Vagina (tissue), 2 donors: ENCODE results near the gene HAPSTR1. TPM values are rescaled to one million over a fixed set of nuclear protein-coding genes. Genes with fewer than 3 reads are reported as not detected.

Experiments used
- DNase-seq, 2 donors: peaks; one replicate each; pipeline ENCODE4 v3.0.0-alpha.2; 2017; ENCODE audit errors: extremely low spot score in 2 of 2
- H3K27ac ChIP-seq: fragments of 200-600 bp; sonication (generic); one replicate; pipeline ENCODE4 v1.5.1; 2019
- H3K27me3 ChIP-seq: fragments of 200-600 bp; sonication (generic); one replicate; pipeline ENCODE4 v1.5.1; 2019
- H3K36me3 ChIP-seq, 2 donors: fragments of 200-600 bp; sonication (generic); one replicate each; pipeline ENCODE4 v1.5.1; 2017 to 2019
- H3K4me1 ChIP-seq: fragments of 200-600 bp; sonication (generic); one replicate; pipeline ENCODE4 v1.5.1; 2019
- H3K4me3 ChIP-seq, 2 donors: fragments of 200-600 bp; sonication (generic); 1 replicate in 1 of 2; 2 replicates in 1 of 2; pipeline ENCODE4 v1.5.1; 2016 to 2019
- H3K9me3 ChIP-seq: fragments of 200-600 bp; sonication (generic); one replicate; pipeline ENCODE4 v1.5.1; 2019
- CTCF ChIP-seq, 3 experiments: fragments of 450-650 bp in 2 of 3; fragments of 200-600 bp in 1 of 3; sonication (generic) in 1 of 3; IDR thresholded peaks; one replicate each; pipeline ENCODE4 v1.5.1; 2017 to 2019; ENCODE audit warnings: antibody characterized with exemption in 3 of 3, mild to moderate bottlenecking in 2 of 3, moderate library complexity in 2 of 3
- POLR2A ChIP-seq, 2 donors: fragments of 450-650 bp; IDR thresholded peaks; one replicate each; pipeline ENCODE4 v1.6.1; 2017; ENCODE audit warnings: antibody characterized with exemption in 2 of 2, mild to moderate bottlenecking in 2 of 2, moderate library complexity in 2 of 2
- POLR2AphosphoS5 ChIP-seq, 2 donors: sonication (generic); formaldehyde crosslinking; IDR thresholded peaks; one replicate each; pipeline ENCODE4 v1.9.0; 2017; ENCODE audit warnings: antibody characterized with exemption in 2 of 2, mild to moderate bottlenecking in 2 of 2, low read depth in 1 of 2; ENCODE audit not compliant: insufficient read depth in 1 of 2
- intact Hi-C: fragments of 100-400 bp; cut with DNase I; formaldehyde crosslinking; loops from one replicate; pipeline ENCODE4 v1.15.1; 2023
- total RNA-seq: library from RNA; depleted of rRNA; stranded (reverse); fragments of >200 nt; gene quantifications from one replicate; pipeline ENCODE4 v1.2.3, GENCODE V29; 2016

Gene HAPSTR1
- total RNA-seq, 1 donor from 2014 or later = 33.6 TPM

GRCh38 chr16:9122342-9122741 lies 30.9 kb downstream of the HAPSTR1 start:
- peaks cover 42% of the 10 kb centered on the region for H3K4me1 ChIP-seq
- intact Hi-C loops = no loop called here
- H3K27ac ChIP-seq = no peak overlapping the region
- TF ChIP-seq POLR2AphosphoS5 (IDR thresholded peaks at IDR 0.05; ENCODE audit: insufficient read depth in 1 of 2, low read depth in 1 of 2) = no peak
- no peak for DNase-seq
- H3K36me3 ChIP-seq = peaks cover 0 to 20% of the 10 kb centered on the region in 2 donors
- H3K27me3 ChIP-seq = no peaks in the 10 kb centered on the region
- no peaks in the 10 kb centered on the region for H3K9me3 ChIP-seq
- H3K4me3 ChIP-seq = no peak overlapping the region

GRCh38 chr16:9122969-9123368 lies 31.5 kb downstream of the HAPSTR1 start:
- no peak for DNase-seq
- Histone ChIP-seq H3K27ac (no peak overlapping the region), H3K4me1 (peaks cover 45% of the 10 kb centered on the region), H3K4me3 (no peak overlapping the region), H3K9me3 (no peaks in the 10 kb centered on the region), H3K36me3 (peaks cover 0 to 14% of the 10 kb centered on the region in 2 donors), H3K27me3 (no peaks in the 10 kb centered on the region)
- intact Hi-C loops = no loop called here
- no peak for TF ChIP-seq CTCF (IDR thresholded peaks at IDR 0.05)
- no peak for TF ChIP-seq POLR2A (IDR thresholded peaks at IDR 0.05)
- no peak for TF ChIP-seq POLR2AphosphoS5 (IDR thresholded peaks at IDR 0.05; ENCODE audit: insufficient read depth in 1 of 2, low read depth in 1 of 2)

GRCh38 chr16:9123401-9123800 lies 32.0 kb downstream of the HAPSTR1 start:
- H3K36me3 ChIP-seq = peaks cover 0 to 12% of the 10 kb centered on the region in 2 donors
- TF ChIP-seq POLR2A (IDR thresholded peaks at IDR 0.05) = no peak
- no peak for TF ChIP-seq POLR2AphosphoS5 (IDR thresholded peaks at IDR 0.05; ENCODE audit: insufficient read depth in 1 of 2, low read depth in 1 of 2)
- no peak for TF ChIP-seq CTCF (IDR thresholded peaks at IDR 0.05)
- H3K27me3 ChIP-seq = no peaks in the 10 kb centered on the region
- H3K9me3 ChIP-seq = no peaks in the 10 kb centered on the region
- no peak for DNase-seq
- H3K27ac ChIP-seq = no peak overlapping the region
- peaks cover 45% of the 10 kb centered on the region for H3K4me1 ChIP-seq
- intact Hi-C loops = no loop called here
- no peak overlapping the region for H3K4me3 ChIP-seq

GRCh38 chr16:9123871-9124270 lies 32.4 kb downstream of the HAPSTR1 start:
- Histone ChIP-seq H3K4me3 (no peak overlapping the region), H3K9me3 (no peaks in the 10 kb centered on the region), H3K27me3 (no peaks in the 10 kb centered on the region), H3K36me3 (peaks cover 0 to 12% of the 10 kb centered on the region in 2 donors), H3K4me1 (peaks cover 45% of the 10 kb centered on the region), H3K27ac (no peak overlapping the region)
- DNase-seq = no peak
- intact Hi-C loops = no loop called here
- peak in 1 of 2 donors; percentile 25 for TF ChIP-seq POLR2AphosphoS5 (IDR thresholded peaks at IDR 0.05; ENCODE audit: insufficient read depth in 1 of 2, low read depth in 1 of 2)
- TF ChIP-seq CTCF (IDR thresholded peaks at IDR 0.05) = no peak
- TF ChIP-seq POLR2A (IDR thresholded peaks at IDR 0.05) = no peak

- intact Hi-C loops = no loop called here
- no peaks in the 10 kb centered on the region for H3K27me3 ChIP-seq
- H3K4me1 ChIP-seq = peaks cover 40% of the 10 kb centered on the region
- H3K36me3 ChIP-seq = peaks cover 0 to 12% of the 10 kb centered on the region in 2 donors
- no peaks in the 10 kb centered on the region for H3K9me3 ChIP-seq
- DNase-seq = no peak
- no peak overlapping the region for H3K4me3 ChIP-seq
- TF ChIP-seq CTCF (IDR thresholded peaks at IDR 0.05) (no peak), POLR2A (IDR thresholded peaks at IDR 0.05) (no peak), POLR2AphosphoS5 (IDR thresholded peaks at IDR 0.05; ENCODE audit: insufficient read depth in 1 of 2, low read depth in 1 of 2) (no peak)
- no peak overlapping the region for H3K27ac ChIP-seq
Observed at GRCh38 chr16:9124444-9124843, 33.0 kb downstream of the HAPSTR1 start.
